Hematopoietic multipotent progenitor cell (in vitro differentiated cells): Measurements from ENCODE around the gene SYNPO2L. TPM values are rescaled to one million over a fixed set of nuclear protein-coding genes. Genes with fewer than 3 reads are reported as not detected.
A peak's percentile ranks its signal among the peaks of the same experiment; 100 is the strongest.
"Not testable (repeated sequence)": the region's sequence is repeated elsewhere in the genome, so short reads cannot be mapped to it uniquely, and the experiment has no call there.

Source experiments
- DNase-seq, 3 donors: peaks; one replicate each; pipeline ENCODE4 v3.0.0-alpha.2; 2011 to 2015; ENCODE audit warnings: low read depth in 2 of 3, low spot score in 2 of 3
- total RNA-seq: library from RNA; depleted of rRNA; stranded (reverse); fragments of >200 nt; gene quantifications from one replicate; pipeline ENCODE4 v1.2.3, GENCODE V29; 2012

SYNPO2L gene
- total RNA-seq: not detected

GRCh38 chr10:73655990-73656298 is at the start of gene SYNPO2L:
SYNPO2L (minus strand) TSS chr10:73656029; CDS start chr10:73655922, 107 bp downstream.
- no peak for DNase-seq

GRCh38 chr10:73703924-73704323 is 48.1 kb upstream of the SYNPO2L start:
- DNase-seq: not testable (repeated sequence)

GRCh38 chr10:73698819-73699218 is 43.0 kb upstream of the SYNPO2L start:
- DNase-seq: not testable (repeated sequence)

- not testable (repeated sequence) for DNase-seq
Measured at GRCh38 chr10:73697675-73698159, 41.9 kb upstream of the SYNPO2L start, which contains the start of gene AGAP5. AGAP5 (minus strand) TSS chr10:73698109; CDS start chr10:73697755, 354 bp downstream.

- DNase-seq: not testable (repeated sequence)
Measured at GRCh38 chr10:73695302-73695701, 39.5 kb upstream of the SYNPO2L start.

GRCh38 chr10:73690755-73691154 is 34.9 kb upstream of the SYNPO2L start:
- DNase-seq: not testable (repeated sequence)

GRCh38 chr10:73689596-73689995 is 33.8 kb upstream of the SYNPO2L start:
- DNase-seq: not testable (repeated sequence)

- peak in 1 of 3 donors; percentile 0 for DNase-seq
Measured at GRCh38 chr10:73687641-73688040, 31.8 kb upstream of the SYNPO2L start.

- DNase-seq: not testable (repeated sequence)
Measured at GRCh38 chr10:73674546-73674945, 18.7 kb upstream of the SYNPO2L start.

GRCh38 chr10:73668378-73668777 is 12.5 kb upstream of the SYNPO2L start:
- not testable (repeated sequence) for DNase-seq

- not testable (repeated sequence) for DNase-seq
Measured at GRCh38 chr10:73666153-73666809, 10.5 kb upstream of the SYNPO2L start.

- DNase-seq: not testable (repeated sequence)
Measured at GRCh38 chr10:73665581-73665980, 9.8 kb upstream of the SYNPO2L start.

GRCh38 chr10:73664156-73665040 is 8.6 kb upstream of the SYNPO2L start:
- DNase-seq: not testable (repeated sequence)

GRCh38 chr10:73663621-73664020 is 7.8 kb upstream of the SYNPO2L start:
- DNase-seq: not testable (repeated sequence)

GRCh38 chr10:73662705-73663104 is 6.9 kb upstream of the SYNPO2L start:
- not testable (repeated sequence) for DNase-seq

GRCh38 chr10:73655257-73655989 is 406 bp downstream of the SYNPO2L start:
- no peak for DNase-seq

- peak in 1 of 3 donors; percentile 35 for DNase-seq
Measured at GRCh38 chr10:73653701-73654100, 2.1 kb downstream of the SYNPO2L start.

GRCh38 chr10:73653195-73653594 is 2.6 kb downstream of the SYNPO2L start:
- DNase-seq: no peak

- DNase-seq: no peak
Measured at GRCh38 chr10:73650537-73651331, 5.1 kb downstream of the SYNPO2L start.
